ENCODE data around the gene GSC2. TPM values are rescaled to one million over a fixed set of nuclear protein-coding genes. Genes with fewer than 3 reads are reported as not detected.

The GSC2 gene
- total RNA-seq, 1 donor from 2014 or later: not detected

DNA sequence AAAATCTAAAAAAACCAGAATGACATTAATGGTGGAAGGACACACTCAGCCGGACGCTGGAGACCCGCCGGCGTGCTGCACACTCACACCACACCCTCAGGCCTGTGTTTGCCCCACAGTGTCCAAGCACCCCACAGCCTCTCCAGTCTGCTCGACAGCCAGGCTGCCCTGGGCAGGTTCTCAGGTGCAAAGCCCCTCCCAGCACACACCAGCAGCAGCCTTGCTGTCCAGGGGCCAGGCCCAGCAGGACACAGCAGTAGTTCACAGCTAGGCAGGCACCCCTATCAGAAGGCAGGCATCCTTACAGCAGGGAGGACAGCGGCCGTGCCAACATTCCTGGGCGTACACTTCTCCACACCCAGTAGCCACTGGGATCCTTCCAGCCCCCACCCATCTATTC is 30.1 kb upstream of the GSC2 start:
- no peak overlapping the region for H3K27ac ChIP-seq (replicated peaks)
- H3K4me3 ChIP-seq: no peak overlapping the region
- H3K27me3 ChIP-seq (ENCODE audit: low read depth): no peaks in the 10 kb centered on the region
- peaks cover 40% of the 10 kb centered on the region for H3K4me1 ChIP-seq
- H3K36me3 ChIP-seq: no peaks in the 10 kb centered on the region
- no peaks in the 10 kb centered on the region for H3K9me3 ChIP-seq (replicated peaks)
- intact Hi-C loops (cut with micrococcal nuclease): no loop called here
- no peak for DNase-seq
- TF ChIP-seq, protein P1, sequence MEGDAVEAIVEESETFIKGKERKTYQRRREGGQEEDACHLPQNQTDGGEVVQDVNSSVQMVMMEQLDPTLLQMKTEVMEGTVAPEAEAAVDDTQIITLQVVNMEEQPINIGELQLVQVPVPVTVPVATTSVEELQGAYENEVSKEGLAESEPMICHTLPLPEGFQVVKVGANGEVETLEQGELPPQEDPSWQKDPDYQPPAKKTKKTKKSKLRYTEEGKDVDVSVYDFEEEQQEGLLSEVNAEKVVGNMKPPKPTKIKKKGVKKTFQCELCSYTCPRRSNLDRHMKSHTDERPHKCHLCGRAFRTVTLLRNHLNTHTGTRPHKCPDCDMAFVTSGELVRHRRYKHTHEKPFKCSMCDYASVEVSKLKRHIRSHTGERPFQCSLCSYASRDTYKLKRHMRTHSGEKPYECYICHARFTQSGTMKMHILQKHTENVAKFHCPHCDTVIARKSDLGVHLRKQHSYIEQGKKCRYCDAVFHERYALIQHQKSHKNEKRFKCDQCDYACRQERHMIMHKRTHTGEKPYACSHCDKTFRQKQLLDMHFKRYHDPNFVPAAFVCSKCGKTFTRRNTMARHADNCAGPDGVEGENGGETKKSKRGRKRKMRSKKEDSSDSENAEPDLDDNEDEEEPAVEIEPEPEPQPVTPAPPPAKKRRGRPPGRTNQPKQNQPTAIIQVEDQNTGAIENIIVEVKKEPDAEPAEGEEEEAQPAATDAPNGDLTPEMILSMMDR (IDR thresholded peaks at IDR 0.05; ENCODE audit: borderline replicate concordance): no peak

DNA sequence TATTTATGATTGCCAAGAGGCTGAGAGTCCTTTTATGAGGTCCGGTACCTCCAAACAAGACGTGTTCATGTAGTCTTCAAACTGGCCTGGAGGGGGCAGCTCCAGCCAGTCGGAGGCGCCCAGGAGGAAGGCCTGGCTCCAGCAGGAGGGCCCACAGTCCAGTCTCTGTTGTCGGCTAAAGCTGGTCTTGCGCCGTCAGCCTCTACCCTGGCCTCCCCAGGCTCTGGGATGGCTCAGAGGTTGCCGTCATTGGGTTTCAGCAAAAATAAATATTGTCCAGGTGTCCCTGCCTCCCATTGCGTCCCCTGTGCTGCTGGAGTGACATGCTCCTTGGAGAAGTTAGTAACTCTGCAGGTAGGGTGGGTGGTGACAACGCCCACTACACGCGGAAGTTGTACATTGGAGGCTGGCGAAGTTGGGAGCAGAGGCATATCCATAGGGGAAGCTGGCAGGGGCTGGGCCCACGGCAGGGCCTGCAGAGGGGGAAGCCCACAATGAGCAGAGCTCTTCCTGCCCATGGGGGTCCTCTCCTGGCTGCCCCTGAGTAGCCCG is 29.5 kb upstream of the GSC2 start:
- Histone ChIP-seq H3K27ac (replicated peaks) (peak overlapping the region; percentile 92), H3K27me3 (ENCODE audit: low read depth) (no peaks in the 10 kb centered on the region), H3K36me3 (no peaks in the 10 kb centered on the region), H3K4me3 (peak overlapping the region; percentile 97), H3K9me3 (replicated peaks) (no peaks in the 10 kb centered on the region), H3K4me1 (peaks cover 47% of the 10 kb centered on the region)
- peak; percentile 73 for DNase-seq
- TF ChIP-seq, protein P1 (IDR thresholded peaks at IDR 0.05; ENCODE audit: borderline replicate concordance): peak; percentile 81
- intact Hi-C loops (cut with micrococcal nuclease): no loop called here

DNA sequence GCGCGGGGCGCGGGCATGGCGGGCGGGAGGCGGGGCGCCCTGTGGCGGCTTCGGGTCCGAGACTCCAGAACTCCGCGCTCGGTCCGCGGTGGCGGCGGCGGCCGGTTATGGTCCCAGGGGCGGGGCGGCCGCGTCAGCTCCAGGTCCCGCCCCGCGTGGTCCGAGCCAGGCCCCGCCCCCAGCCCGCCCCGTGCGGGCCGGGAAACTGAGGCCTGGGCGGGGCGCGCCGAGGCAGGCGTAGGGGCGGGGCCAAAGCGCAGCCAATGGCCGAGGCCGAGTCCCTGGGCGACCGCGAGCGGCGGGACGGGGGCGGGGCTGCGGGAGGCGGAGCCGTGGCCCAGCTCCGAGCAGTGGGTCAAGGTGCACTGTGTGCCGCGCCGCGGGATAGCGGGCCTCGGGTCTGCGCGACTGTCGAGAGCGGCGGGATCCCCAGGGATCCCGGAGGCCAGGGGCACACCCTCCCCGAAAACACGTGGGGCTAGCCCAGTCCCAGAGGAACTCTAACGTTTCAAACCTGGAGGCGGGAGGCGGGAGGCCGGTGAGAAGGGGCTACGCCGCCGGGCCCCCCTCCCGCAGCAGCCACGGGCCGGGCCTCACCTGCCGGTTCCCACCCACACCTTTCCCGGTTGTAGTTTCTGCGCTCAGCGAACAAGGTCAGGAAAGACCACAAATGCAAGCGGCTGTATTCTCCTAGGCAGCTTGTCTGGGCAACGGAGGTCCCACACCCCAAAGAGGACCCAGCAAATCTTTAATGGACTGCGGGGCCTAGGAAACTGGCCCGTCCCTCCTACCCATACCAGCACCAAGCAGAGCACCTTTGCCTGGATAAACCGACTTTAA is 28.8 kb upstream of the GSC2 start, which contains the start of gene SLC25A1:
SLC25A1 (minus strand) TSS at position 80 of the 840 bp plus-strand sequence; CDS start at position 17, 63 bp downstream.
- no peaks in the 10 kb centered on the region for H3K27me3 ChIP-seq (ENCODE audit: low read depth)
- intact Hi-C loops (cut with micrococcal nuclease): no loop called here
- H3K4me1 ChIP-seq: peaks cover 53% of the 10 kb centered on the region
- H3K27ac ChIP-seq (replicated peaks): peak within 1 kb of the TSS; percentile 92
- no peaks in the 10 kb centered on the region for H3K36me3 ChIP-seq
- TF ChIP-seq, protein P1 (IDR thresholded peaks at IDR 0.05; ENCODE audit: borderline replicate concordance): no peak
- H3K4me3 ChIP-seq: peak within 1 kb of the TSS; percentile 97
- no peaks in the 10 kb centered on the region for H3K9me3 ChIP-seq (replicated peaks)
- DNase-seq: peak; percentile 94

DNA sequence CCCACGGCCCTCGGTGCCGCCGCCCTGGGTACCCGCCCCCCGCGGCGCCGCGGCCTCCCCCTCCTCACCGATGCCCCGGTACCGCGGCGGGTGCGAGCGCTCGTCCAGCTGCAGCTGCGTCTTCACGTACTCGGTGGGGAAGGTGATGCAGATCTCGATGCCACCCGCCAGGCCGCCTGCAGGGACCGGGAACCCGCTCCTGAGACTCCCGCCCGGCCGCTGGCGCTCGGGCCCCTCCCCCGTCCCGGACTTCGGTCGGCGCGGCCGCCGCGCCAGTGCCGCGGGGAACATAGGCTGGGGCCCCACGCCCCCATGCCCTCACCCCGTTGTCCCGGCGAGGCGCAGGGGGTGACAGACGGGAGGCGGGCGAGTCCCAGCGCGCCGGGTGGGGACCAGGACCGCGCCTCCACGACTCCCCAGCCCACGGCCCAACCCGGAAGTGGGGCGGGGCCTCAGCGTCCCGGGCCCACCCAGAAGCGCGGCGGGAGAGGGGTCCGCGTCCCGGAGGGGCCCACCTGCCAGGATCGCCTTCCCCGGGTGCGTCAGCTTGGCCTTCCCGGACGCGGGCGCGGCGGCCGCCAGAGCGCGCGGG is 28.1 kb upstream of the GSC2 start:
- Histone ChIP-seq H3K4me3 (peak overlapping the region; percentile 97), H3K36me3 (no peaks in the 10 kb centered on the region), H3K27me3 (ENCODE audit: low read depth) (no peaks in the 10 kb centered on the region), H3K4me1 (peaks cover 61% of the 10 kb centered on the region), H3K9me3 (replicated peaks) (no peaks in the 10 kb centered on the region), H3K27ac (replicated peaks) (peak overlapping the region; percentile 92)
- intact Hi-C loops (cut with micrococcal nuclease): no loop called here
- TF ChIP-seq, protein P1 (IDR thresholded peaks at IDR 0.05; ENCODE audit: borderline replicate concordance): no peak
- DNase-seq: peak; percentile 53

DNA sequence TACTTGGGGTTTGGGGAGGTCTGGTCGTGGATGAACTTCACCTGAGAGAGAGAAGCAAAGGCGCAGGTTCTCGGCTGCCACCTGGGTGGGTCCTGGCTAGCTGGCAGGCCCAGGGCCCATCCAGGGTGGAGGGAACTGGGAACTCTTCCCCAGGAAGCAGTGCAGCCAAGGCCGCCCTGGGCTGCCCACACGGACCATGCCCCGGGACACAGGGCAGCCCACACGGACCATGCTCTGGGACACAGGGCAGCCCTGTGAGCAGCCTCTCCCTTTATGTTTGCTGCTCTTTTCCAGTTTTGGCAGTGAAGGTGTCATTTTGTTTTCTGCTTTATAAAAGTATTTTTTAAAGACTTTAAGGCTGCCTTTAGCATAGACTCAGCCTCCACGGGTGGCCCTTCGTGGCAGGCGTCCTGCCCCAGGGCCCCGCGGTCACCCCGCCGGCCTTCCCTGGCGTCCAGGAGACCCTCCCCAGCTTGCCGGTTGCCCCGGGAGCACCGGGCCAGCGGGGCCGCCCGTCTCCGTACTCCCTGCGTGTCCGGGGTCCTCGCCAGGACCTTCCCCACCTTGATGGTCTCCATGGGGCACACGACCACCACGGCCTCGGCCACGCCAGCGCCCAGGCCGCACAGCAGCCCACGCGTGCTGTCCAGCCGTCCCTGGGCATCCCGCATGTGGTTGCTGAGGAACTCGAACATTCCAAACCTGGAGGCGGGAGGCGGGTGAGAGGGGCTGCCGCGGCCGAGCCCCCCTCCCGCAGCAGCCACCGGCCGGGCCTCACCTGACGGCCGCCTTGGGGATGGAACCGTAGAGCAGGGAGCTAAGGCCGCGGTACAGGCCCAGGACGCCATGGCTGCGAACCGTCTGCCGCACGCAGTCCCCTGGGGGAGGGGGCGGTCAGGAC is 27.3 kb upstream of the GSC2 start:
- intact Hi-C loops (cut with micrococcal nuclease): no loop called here
- TF ChIP-seq, protein P1 (IDR thresholded peaks at IDR 0.05; ENCODE audit: borderline replicate concordance): no peak
- no peaks in the 10 kb centered on the region for H3K36me3 ChIP-seq
- peak overlapping the region; percentile 97 for H3K4me3 ChIP-seq
- H3K9me3 ChIP-seq (replicated peaks): no peaks in the 10 kb centered on the region
- H3K27me3 ChIP-seq (ENCODE audit: low read depth): no peaks in the 10 kb centered on the region
- H3K27ac ChIP-seq (replicated peaks): peak overlapping the region; percentile 92
- peaks cover 68% of the 10 kb centered on the region for H3K4me1 ChIP-seq
- no peak for DNase-seq

All from left ventricle myocardium inferior (tissue), 1 donor.